GM21737 (cell line): ENCODE results near the gene POU4F2.
"Not testable (repeated sequence)": the region's sequence is repeated elsewhere in the genome, so short reads cannot be mapped to it uniquely, and the experiment has no call there.

ENCODE experiments used
- ATAC-seq: cut with Tn5 transposase; IDR thresholded peaks from one replicate; pipeline ENCODE4 v1.9.1; 2021; ENCODE audit warnings: mild to moderate bottlenecking, moderate library complexity; ENCODE audit not compliant: unreplicated experiment

The POU4F2 gene

DNA sequence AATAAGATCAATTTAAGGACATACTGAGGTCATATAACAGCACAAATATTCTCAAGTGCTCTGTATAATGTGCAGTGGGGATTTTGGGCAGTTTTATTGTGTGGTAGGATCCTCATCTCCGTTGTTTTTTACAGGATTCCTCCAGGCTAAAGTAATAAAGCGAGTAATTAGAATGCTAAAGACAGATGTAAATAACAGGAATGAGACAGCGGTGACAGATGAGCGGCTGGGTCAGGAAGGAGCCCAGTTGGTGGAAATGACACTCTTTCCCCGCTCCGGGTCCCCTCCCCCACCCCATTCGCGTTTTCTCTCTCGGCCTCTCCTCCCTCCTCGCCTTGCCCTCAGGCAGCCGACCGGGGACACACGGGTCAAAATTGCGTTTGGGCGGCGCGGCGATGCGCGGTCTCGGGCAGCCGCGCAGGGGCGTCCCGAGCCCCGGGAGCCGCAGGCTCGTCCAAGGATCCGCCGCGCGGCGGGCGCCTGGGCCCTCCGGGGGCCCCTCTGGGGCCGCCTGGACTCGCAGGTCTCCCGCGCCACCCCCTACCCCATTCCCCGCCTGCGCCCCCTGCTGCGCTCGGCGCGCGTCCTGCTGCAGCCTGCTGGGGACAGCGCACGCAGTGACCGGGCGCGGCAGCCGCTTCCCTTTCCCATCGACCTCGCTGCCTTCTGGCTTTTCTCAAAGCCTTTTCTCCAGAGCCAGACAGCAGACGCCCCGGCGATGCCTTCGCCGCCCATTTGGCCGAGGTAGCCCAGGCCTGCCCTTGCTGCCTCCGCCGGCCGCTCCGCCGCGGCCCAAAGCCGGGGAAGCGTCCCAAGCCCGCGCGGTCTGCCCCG is 16.2 kb downstream of the POU4F2 start:
- ATAC-seq = no peak

DNA sequence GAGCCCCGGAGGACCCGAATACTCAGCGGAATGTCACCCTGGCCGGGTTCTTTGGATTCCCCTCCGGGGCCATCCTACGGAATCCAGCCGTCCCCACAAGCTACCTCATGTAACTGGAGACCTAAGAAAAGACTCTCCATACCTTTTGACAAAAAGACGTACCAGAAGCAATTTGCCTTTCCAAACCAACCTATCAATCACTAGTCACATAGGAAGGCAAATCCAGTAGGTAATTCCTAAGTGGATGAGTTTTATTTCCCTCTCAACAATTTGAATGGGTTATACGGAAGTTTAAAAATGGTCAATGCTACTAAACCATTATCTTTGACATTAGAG is 16.8 kb downstream of the POU4F2 start:
- ATAC-seq = no peak

DNA sequence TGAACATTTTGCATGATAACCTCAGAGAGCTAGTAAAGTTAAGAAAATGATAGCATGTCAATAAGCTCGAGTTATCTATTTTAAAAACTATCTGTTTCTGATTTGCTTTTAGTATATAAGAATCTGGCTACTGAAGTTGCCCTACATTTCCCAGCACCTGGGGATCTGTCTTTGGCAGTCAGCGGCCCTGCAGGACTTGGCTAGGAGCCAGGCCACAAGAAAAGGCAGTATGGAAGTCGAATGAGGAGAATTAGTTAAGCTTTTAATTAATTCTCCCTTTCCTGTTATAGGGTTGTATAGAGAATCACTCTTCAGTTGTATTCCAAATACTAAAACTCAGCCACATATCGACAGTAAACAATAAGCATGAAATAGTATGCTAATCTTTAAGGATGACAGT is 22.7 kb downstream of the POU4F2 start:
- ATAC-seq = no peak

DNA sequence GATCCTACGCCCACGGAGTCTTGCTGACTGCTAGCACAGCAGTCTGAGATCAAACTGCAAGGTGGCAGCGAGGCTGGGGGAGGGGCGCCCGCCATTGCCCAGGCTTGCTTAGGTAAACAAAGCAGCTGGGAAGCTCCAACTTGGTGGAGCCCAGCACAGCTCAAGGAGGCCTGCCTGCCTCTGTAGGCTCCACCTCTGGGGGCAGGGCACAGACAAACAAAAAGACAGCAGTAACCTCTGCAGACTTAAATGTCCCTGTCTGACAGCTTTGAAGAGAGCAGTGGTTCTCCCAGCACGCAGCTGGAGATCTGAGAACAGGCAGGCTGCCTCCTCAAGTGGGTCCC is 25.2 kb downstream of the POU4F2 start:
- not testable (repeated sequence) for ATAC-seq

DNA sequence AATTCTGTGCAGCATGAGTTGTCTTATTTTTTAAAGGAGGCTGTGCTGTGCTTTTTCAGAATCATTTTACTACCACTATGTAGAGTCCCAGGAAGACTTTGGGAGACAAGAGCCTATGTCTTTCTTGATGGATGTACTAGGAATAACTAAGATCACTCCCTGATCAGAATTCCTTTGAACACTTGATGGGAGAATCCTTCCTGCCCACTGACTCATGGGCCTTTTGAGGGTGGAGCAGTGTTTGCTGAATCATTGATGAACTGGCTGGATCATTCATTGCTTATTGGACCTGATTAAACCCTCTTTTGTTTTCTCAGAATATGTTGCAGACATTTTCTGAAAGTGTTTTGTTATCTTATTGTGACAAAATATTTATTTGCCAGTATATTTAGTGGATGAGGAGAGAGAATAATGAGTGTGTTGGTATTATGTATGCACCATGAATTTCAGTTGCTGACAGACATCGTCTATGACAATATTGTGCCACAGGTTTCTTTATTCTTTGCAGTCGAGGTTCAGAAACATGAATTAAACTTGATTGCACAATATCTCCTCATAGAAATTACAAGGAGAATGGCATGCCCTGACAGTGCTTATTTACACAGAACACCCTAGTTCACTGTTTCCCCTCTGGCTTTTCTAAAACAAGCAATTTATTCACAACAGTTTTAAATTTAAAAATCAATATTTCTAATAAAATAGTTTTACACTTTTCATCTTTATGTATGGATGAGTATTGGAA is 36.3 kb downstream of the POU4F2 start:
- no peak for ATAC-seq
